GM12878 (cell line): Measurements from ENCODE around the gene H2AZ2. TPM values are rescaled to one million over a fixed set of nuclear protein-coding genes. Genes with fewer than 3 reads are reported as not detected.

Source experiments
- ATAC-seq: fragments of 200-7000 bp; cut with Tn5 transposase; 3 replicates; pipeline ENCODE4 v1.9.1; 2020; ENCODE audit warnings: mild to moderate bottlenecking, moderate library complexity
- BruUV-seq: library from RNA; stranded (reverse); fragments of 400-500 nt; replicated peaks from 2 replicates; lab custom pipeline; 2021; lab: Mats Ljungman, UMichigan
- CTCF ChIA-PET: fragments of 300-600 bp; sonication (Branson Sonifier 250); formaldehyde crosslinking; extraction: SDS; loops from one replicate; lab custom pipeline; 2021; ENCODE audit warnings: inconsistent platforms; lab: Yijun Ruan, JAX
- POLR2A ChIA-PET: fragments of 350-600 bp; formaldehyde crosslinking; extraction: SDS; loops from one replicate; lab custom pipeline; 2021; ENCODE audit warnings: inconsistent platforms; lab: Charles Lee
- RAD21 ChIA-PET: fragments of 300-600 bp; sonication (Branson Sonifier 250); formaldehyde crosslinking; loops from one replicate; lab custom pipeline; 2023; ENCODE audit warnings: antibody characterized with exemption; ENCODE audit not compliant: unreplicated experiment; lab: Charles Lee
- SMC1A ChIA-PET: fragments of 300-600 bp; sonication (Branson Sonifier 250); formaldehyde crosslinking; loops from one replicate; lab custom pipeline; 2023; ENCODE audit not compliant: unreplicated experiment, uncharacterized antibody; lab: Charles Lee
- DNase-seq: peaks from one replicate; pipeline ENCODE4 v3.0.0-alpha.2; 2011; ENCODE audit warnings: low read depth, low spot score
- FAIRE-seq: peaks from 3 replicates; lab custom pipeline; 2011; peaks lifted over from hg19 to GRCh38; lab: Jason Lieb, UNC
- H2AFZ ChIP-seq: 2 replicates; pipeline ENCODE4 v1.6.0; 2011; ENCODE audit warnings: low read depth, low read length, control low read depth; ENCODE audit not compliant: control insufficient read depth
- H3K27ac ChIP-seq: 2 replicates; pipeline ENCODE4 v1.5.1; 2011; ENCODE audit warnings: control low read depth; ENCODE audit not compliant: control insufficient read depth, insufficient read depth
- H3K27me3 ChIP-seq, 2 experiments: replicated peaks in 1 of 2; 2 replicates each; pipeline versions ENCODE4 v1.6.0 to v1.6.1; 2011; ENCODE audit warnings: low read length in 1 of 2; ENCODE audit not compliant: control insufficient read depth in 2 of 2, insufficient read depth in 2 of 2
- H3K36me3 ChIP-seq, 2 experiments: 2 replicates each; pipeline ENCODE4 v1.5.1; 2011; ENCODE audit warnings: low read length in 1 of 2; ENCODE audit not compliant: control insufficient read depth in 2 of 2, insufficient read depth in 2 of 2
- H3K4me1 ChIP-seq: 2 replicates; pipeline ENCODE4 v1.6.1; 2011; ENCODE audit warnings: mild to moderate bottlenecking, low read length, moderate library complexity, mixed read lengths; ENCODE audit not compliant: control insufficient read depth, insufficient read depth
- H3K4me2 ChIP-seq: 2 replicates; pipeline ENCODE4 v1.6.0; 2011; ENCODE audit warnings: control low read depth; ENCODE audit not compliant: control insufficient read depth, insufficient read depth
- H3K4me3 ChIP-seq: fragments of 200-600 bp; sonication (generic); 2 replicates; pipeline ENCODE4 v1.5.1; 2016
- H3K79me2 ChIP-seq: 2 replicates; pipeline ENCODE4 v1.6.0; 2011; ENCODE audit warnings: low read length; ENCODE audit not compliant: control insufficient read depth, insufficient read depth
- H3K9ac ChIP-seq: 2 replicates; pipeline ENCODE4 v1.8.0; 2011; ENCODE audit warnings: low read length, control low read depth, mixed read lengths; ENCODE audit not compliant: control insufficient read depth, insufficient read depth
- H3K9me3 ChIP-seq: replicated peaks from 3 replicates; pipeline ENCODE4 v1.5.1; 2011; ENCODE audit warnings: mild to moderate bottlenecking, low read length; ENCODE audit not compliant: control insufficient read depth, insufficient read depth
- H4K20me1 ChIP-seq: 2 replicates; pipeline ENCODE4 v1.6.0; 2011; ENCODE audit not compliant: control insufficient read depth, insufficient read depth
- BHLHE40 ChIP-seq, 2 experiments: fragments of 450-650 bp in 1 of 2; IDR thresholded peaks; 2 replicates each; pipeline ENCODE4 v1.6.1; 2011 to 2017; ENCODE audit warnings: low read depth in 2 of 2, borderline replicate concordance in 1 of 2, improper control_type of control experiment in 1 of 2, low read length in 1 of 2, mild to moderate bottlenecking in 1 of 2
- IRF5 ChIP-seq: fragments of 450-650 bp; IDR thresholded peaks from 2 replicates; pipeline ENCODE4 v1.6.1; 2017; ENCODE audit warnings: borderline replicate concordance
- NR2C2 ChIP-seq: IDR thresholded peaks from 2 replicates; pipeline ENCODE4 v1.6.1; 2011; ENCODE audit warnings: borderline replicate concordance, low read depth; ENCODE audit not compliant: control insufficient read depth, insufficient read length
- POLR2A ChIP-seq: IDR thresholded peaks from 2 replicates; pipeline ENCODE4 v1.6.1; 2011; ENCODE audit warnings: low read depth, mild to moderate bottlenecking, low read length
- ZNF207 ChIP-seq: fragments of 450-650 bp; IDR thresholded peaks from 2 replicates; pipeline ENCODE4 v1.6.1; 2014; ENCODE audit warnings: antibody characterized with exemption, mild to moderate bottlenecking, borderline replicate concordance
- ZNF274 ChIP-seq: IDR thresholded peaks from one replicate; pipeline ENCODE4 v1.8.0; 2011; ENCODE audit not compliant: insufficient read length, insufficient read depth
- WGBS: methylation state at CpG from one replicate; pipeline ENCODE4 v1.1.6; 2016; ENCODE audit warnings: low lambda C conversion rate; ENCODE audit not compliant: insufficient replicate concordance, insufficient coverage; ENCODE audit errors: missing lambda C conversion rate; 5-methylcytosine and 5-hydroxymethylcytosine counted together
- in situ Hi-C: fragments of 300-500 bp; cut with MboI; formaldehyde crosslinking; loops from 9 replicates; pipeline ENCODE4 v1.14.3; 2018; ENCODE audit warnings: mixed read lengths
- intact Hi-C: fragments of 100-400 bp; cut with micrococcal nuclease; formaldehyde crosslinking; loops from one replicate; pipeline ENCODE4 v1.14.2; 2022; ENCODE audit not compliant: unreplicated experiment
- polyA plus RNA-seq, 11 experiments: library from polyadenylated mRNA; depleted of rRNA in 4 of 11; unstranded in 6 of 11; stranded (reverse) in 5 of 11; fragments of >200 nt; fragmentation: Nextera tagmentation in 4 of 11; fragmentation: Illumina TruSeq in 1 of 11; extraction: Ambion mirVana in 4 of 11; extraction: Trizol in 1 of 11; gene quantifications; 1 replicate in 1 of 11; 2 replicates in 10 of 11; pipeline versions ENCODE4 v1.2.1 to v1.2.3, GENCODE V29; 2011 to 2016; ENCODE audit warnings: inconsistent platforms in 2 of 11, missing spikeins in 2 of 11, low read depth in 1 of 11
- total RNA-seq, 4 experiments: library from RNA; depleted of rRNA in 3 of 4; stranded (reverse); fragments of >200 nt in 3 of 4; fragmentation: Illumina TruSeq in 1 of 4; extraction: Trizol in 1 of 4; gene quantifications; 2 replicates each; pipeline versions ENCODE4 v1.2.1 to v1.2.3, GENCODE V29; 2013 to 2021
- TF ChIP-seq, protein P1 (sequence below): IDR thresholded peaks from 2 replicates; pipeline ENCODE4 v1.6.1; 2012; ENCODE audit warnings: mild to moderate bottlenecking, low read depth, low read length
- TF ChIP-seq, protein P2 (sequence below): fragments of 450-650 bp; formaldehyde crosslinking; IDR thresholded peaks from 2 replicates; pipeline ENCODE4 v1.5.0; 2022; ENCODE audit warnings: mild to moderate bottlenecking, missing genetic modification characterization

Gene H2AZ2
- total and polyA plus RNA-seq, 10 of the 15 experiments (the other 5 are each of a cell fraction or from before 2014, with no cell fraction given) = 118 to 366 (median 223) TPM

DNA sequence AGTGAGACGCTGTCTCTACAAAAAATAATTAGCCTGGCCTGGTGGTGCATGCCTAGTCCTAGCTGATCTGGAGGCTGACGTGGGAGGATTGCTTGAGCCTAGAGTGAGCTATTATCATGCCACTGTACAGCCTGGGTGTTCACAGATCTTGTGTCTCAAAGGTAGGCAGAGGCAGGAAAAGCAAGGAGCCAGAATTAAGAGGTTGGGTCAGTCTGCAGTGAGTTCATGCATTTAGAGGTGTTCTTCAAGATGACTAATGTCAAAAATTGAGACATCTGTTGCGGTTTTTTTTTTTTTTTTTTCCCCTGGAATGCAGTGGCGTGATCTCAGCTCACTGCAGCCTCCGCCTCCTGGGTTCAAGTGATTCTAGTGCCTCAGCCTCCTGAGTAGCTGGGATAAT is 46.0 kb downstream of the H2AZ2 start:
- in situ Hi-C loops (no loop called here), intact Hi-C loops (no loop called here)
- Histone ChIP-seq H3K79me2 (peaks cover 36% of the 10 kb centered on the region), H3K36me3 (peaks cover 11 to 43% of the 10 kb centered on the region in 2 experiments), H3K9me3 (no peaks in the 10 kb centered on the region), H4K20me1 (peaks cover 7% of the 10 kb centered on the region), H3K9ac (no peak overlapping the region), H3K27ac (no peak overlapping the region), H2AFZ (no peak overlapping the region), H3K4me1 (peaks cover 3% of the 10 kb centered on the region), H3K27me3 (no peaks in the 10 kb centered on the region), H3K4me3 (no peak overlapping the region), H3K4me2 (no peak overlapping the region; the same call in 1 of the 2 replicates)
- TF ChIP-seq, protein P1, sequence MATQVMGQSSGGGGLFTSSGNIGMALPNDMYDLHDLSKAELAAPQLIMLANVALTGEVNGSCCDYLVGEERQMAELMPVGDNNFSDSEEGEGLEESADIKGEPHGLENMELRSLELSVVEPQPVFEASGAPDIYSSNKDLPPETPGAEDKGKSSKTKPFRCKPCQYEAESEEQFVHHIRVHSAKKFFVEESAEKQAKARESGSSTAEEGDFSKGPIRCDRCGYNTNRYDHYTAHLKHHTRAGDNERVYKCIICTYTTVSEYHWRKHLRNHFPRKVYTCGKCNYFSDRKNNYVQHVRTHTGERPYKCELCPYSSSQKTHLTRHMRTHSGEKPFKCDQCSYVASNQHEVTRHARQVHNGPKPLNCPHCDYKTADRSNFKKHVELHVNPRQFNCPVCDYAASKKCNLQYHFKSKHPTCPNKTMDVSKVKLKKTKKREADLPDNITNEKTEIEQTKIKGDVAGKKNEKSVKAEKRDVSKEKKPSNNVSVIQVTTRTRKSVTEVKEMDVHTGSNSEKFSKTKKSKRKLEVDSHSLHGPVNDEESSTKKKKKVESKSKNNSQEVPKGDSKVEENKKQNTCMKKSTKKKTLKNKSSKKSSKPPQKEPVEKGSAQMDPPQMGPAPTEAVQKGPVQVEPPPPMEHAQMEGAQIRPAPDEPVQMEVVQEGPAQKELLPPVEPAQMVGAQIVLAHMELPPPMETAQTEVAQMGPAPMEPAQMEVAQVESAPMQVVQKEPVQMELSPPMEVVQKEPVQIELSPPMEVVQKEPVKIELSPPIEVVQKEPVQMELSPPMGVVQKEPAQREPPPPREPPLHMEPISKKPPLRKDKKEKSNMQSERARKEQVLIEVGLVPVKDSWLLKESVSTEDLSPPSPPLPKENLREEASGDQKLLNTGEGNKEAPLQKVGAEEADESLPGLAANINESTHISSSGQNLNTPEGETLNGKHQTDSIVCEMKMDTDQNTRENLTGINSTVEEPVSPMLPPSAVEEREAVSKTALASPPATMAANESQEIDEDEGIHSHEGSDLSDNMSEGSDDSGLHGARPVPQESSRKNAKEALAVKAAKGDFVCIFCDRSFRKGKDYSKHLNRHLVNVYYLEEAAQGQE = no peak
- TF ChIP-seq POLR2A = 0 out of 2 replicates have a peak, but pooled peaks have one; percentile 35
- ATAC-seq (no peak), DNase-seq (no peak), FAIRE-seq (no peak)
- no TSS peak for BruUV-seq
- ChIA-PET SMC1A (no interaction called here), RAD21 (no interaction called here), CTCF (no interaction called here), POLR2A (no interaction called here)
- WGBS = 53% methylated on average over 3 of the region's 5 CpGs

DNA sequence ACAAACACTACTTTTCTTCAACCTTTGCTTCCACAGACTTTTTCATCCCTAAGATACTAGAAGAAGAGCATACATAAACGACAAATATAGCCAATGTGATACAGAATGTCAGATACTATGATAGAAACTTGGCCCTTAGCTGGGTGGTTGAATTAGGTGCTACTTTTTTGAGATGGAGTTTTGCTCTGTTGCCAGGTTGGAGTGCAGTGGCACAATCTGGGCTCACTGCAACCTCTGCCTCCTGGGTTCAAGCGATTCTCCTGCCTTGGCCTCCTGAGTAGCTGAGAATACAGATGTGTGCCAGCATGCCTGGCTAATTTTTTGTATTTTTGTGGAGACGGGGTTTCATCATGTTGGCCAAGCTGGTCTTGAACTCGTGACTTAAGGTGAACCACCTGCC is 47.9 kb downstream of the H2AZ2 start:
- no peak overlapping the region for H3K9ac ChIP-seq
- in situ Hi-C loops = no loop called here
- SMC1A ChIA-PET = no interaction called here
- peaks cover 51% of the 10 kb centered on the region for H3K79me2 ChIP-seq
- peak overlapping the region; percentile 50 for H3K4me3 ChIP-seq
- POLR2A ChIA-PET = interaction anchor here (0.7 to 0.8 kb wide), 3 partner anchors 10 to 177 kb away, joined by 4 to 5 read pairs (median 4); no protein-coding TSS in a partner anchor
- H2AFZ ChIP-seq = no peak overlapping the region
- peaks cover 3% of the 10 kb centered on the region for H3K4me1 ChIP-seq
- peaks cover 7% of the 10 kb centered on the region for H4K20me1 ChIP-seq
- no peaks in the 10 kb centered on the region for H3K27me3 ChIP-seq
- no peak overlapping the region for H3K27ac ChIP-seq
- H3K4me2 ChIP-seq = peak overlapping the region; percentile 57
- CTCF ChIA-PET = interaction anchor here (0.6 to 1.1 kb wide), 2 partner anchors 28 to 209 kb away, joined by 3 to 4 read pairs; no protein-coding TSS in a partner anchor
- H3K9me3 ChIP-seq = no peaks in the 10 kb centered on the region
- ATAC-seq = no peak
- WGBS = 89% methylated on average over 4 of the region's 4 CpGs
- RAD21 ChIA-PET = no interaction called here
- peaks cover 11 to 43% of the 10 kb centered on the region in 2 experiments for H3K36me3 ChIP-seq
- FAIRE-seq = no peak
- DNase-seq = no peak
- intact Hi-C loops = loop anchor here (5.0 kb wide), 2 partner anchors 193 to 218 kb away; partner anchors contain the start of genes OGDH and TMED4
- no TSS peak for BruUV-seq
- TF ChIP-seq ZNF207 = no peak
- no peak for TF ChIP-seq IRF5
- TF ChIP-seq, protein P2, sequence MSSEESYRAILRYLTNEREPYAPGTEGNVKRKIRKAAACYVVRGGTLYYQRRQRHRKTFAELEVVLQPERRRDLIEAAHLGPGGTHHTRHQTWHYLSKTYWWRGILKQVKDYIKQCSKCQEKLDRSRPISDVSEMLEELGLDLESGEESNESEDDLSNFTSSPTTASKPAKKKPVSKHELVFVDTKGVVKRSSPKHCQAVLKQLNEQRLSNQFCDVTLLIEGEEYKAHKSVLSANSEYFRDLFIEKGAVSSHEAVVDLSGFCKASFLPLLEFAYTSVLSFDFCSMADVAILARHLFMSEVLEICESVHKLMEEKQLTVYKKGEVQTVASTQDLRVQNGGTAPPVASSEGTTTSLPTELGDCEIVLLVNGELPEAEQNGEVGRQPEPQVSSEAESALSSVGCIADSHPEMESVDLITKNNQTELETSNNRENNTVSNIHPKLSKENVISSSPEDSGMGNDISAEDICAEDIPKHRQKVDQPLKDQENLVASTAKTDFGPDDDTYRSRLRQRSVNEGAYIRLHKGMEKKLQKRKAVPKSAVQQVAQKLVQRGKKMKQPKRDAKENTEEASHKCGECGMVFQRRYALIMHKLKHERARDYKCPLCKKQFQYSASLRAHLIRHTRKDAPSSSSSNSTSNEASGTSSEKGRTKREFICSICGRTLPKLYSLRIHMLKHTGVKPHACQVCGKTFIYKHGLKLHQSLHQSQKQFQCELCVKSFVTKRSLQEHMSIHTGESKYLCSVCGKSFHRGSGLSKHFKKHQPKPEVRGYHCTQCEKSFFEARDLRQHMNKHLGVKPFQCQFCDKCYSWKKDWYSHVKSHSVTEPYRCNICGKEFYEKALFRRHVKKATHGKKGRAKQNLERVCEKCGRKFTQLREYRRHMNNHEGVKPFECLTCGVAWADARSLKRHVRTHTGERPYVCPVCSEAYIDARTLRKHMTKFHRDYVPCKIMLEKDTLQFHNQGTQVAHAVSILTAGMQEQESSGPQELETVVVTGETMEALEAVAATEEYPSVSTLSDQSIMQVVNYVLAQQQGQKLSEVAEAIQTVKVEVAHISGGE (CRISPR knock-in tag) = no peak
- TF ChIP-seq NR2C2 = no peak
- TF ChIP-seq BHLHE40 (IDR thresholded peaks at IDR 0.05; ENCODE audit: borderline replicate concordance in 1 of 2, low read depth in 2 of 2, low read length in 1 of 2) = no peak
- TF ChIP-seq ZNF274 = no peak
